Osteocyte (in vitro differentiated cells): ENCODE results near the gene UBN1. TPM values are rescaled to one million over a fixed set of nuclear protein-coding genes. Genes with fewer than 3 reads are reported as not detected.

Experiments
- DNase-seq: peaks from one replicate; pipeline ENCODE4 v3.0.0; 2021; ENCODE audit warnings: mixed read lengths; ENCODE audit not compliant: unreplicated experiment; ENCODE audit errors: extremely low spot score
- H3K27ac Mint-ChIP-seq: one replicate; pipeline ENCODE4 v1.8.0; 2021; ENCODE audit warnings: mild to moderate bottlenecking, mixed read lengths; ENCODE audit not compliant: unreplicated experiment
- H3K27me3 Mint-ChIP-seq: one replicate; pipeline ENCODE4 v1.8.0; 2021; ENCODE audit warnings: mixed read lengths; ENCODE audit not compliant: unreplicated experiment
- H3K36me3 Mint-ChIP-seq: one replicate; pipeline ENCODE4 v1.8.0; 2021; ENCODE audit warnings: mixed read lengths; ENCODE audit not compliant: unreplicated experiment
- H3K4me1 Mint-ChIP-seq: one replicate; pipeline ENCODE4 v1.8.0; 2021; ENCODE audit warnings: mixed read lengths; ENCODE audit not compliant: unreplicated experiment
- H3K4me3 Mint-ChIP-seq: one replicate; pipeline ENCODE4 v1.8.0; 2021; ENCODE audit warnings: mild to moderate bottlenecking, moderate library complexity, mixed read lengths; ENCODE audit not compliant: unreplicated experiment
- H3K9me3 Mint-ChIP-seq: one replicate; pipeline ENCODE4 v1.8.0; 2021; ENCODE audit warnings: mixed read lengths; ENCODE audit not compliant: unreplicated experiment
- CTCF ChIP-seq: fragments of 200-600 bp; sonication (generic); IDR thresholded peaks from 2 replicates; pipeline ENCODE4 v1.5.0; 2021; ENCODE audit warnings: antibody characterized with exemption, mild to moderate bottlenecking, moderate library complexity
- total RNA-seq: library from RNA; stranded (reverse); gene quantifications from 2 replicates; pipeline ENCODE4 v1.2.1, GENCODE V29; 2021

Gene UBN1
- total RNA-seq, 1 donor from 2014 or later, result 50.8 TPM

- Mint-ChIP-seq H3K27me3 (no peaks in the 10 kb centered on the region), H3K27ac (no peak overlapping the region), H3K4me1 (no peaks in the 10 kb centered on the region), H3K4me3 (no peak overlapping the region), H3K9me3 (no peaks in the 10 kb centered on the region), H3K36me3 (peaks cover 53% of the 10 kb centered on the region)
- no peak for DNase-seq
- no peak for TF ChIP-seq CTCF
These were observed 22.1 kb upstream of the UBN1 start for GRCh38 chr16:4825196-4825595.

- TF ChIP-seq CTCF, result no peak
- no peaks in the 10 kb centered on the region for H3K27me3 Mint-ChIP-seq
- H3K4me1 Mint-ChIP-seq, result no peaks in the 10 kb centered on the region
- H3K9me3 Mint-ChIP-seq, result no peaks in the 10 kb centered on the region
- DNase-seq, result no peak
- no peak overlapping the region for H3K27ac Mint-ChIP-seq
- peaks cover 61% of the 10 kb centered on the region for H3K36me3 Mint-ChIP-seq
- no peak overlapping the region for H3K4me3 Mint-ChIP-seq
These were observed 20.8 kb upstream of the UBN1 start for GRCh38 chr16:4826526-4826925.

GRCh38 chr16:4826980-4827379 is 20.3 kb upstream of the UBN1 start:
- Mint-ChIP-seq H3K27me3 (no peaks in the 10 kb centered on the region), H3K27ac (no peak overlapping the region), H3K36me3 (peaks cover 63% of the 10 kb centered on the region), H3K4me1 (no peaks in the 10 kb centered on the region), H3K9me3 (no peaks in the 10 kb centered on the region), H3K4me3 (no peak overlapping the region)
- no peak for DNase-seq
- no peak for TF ChIP-seq CTCF

- no peak for DNase-seq
- Mint-ChIP-seq H3K27me3 (no peaks in the 10 kb centered on the region), H3K9me3 (no peaks in the 10 kb centered on the region), H3K4me3 (no peak overlapping the region), H3K4me1 (no peaks in the 10 kb centered on the region), H3K27ac (no peak overlapping the region), H3K36me3 (peaks cover 67% of the 10 kb centered on the region)
- TF ChIP-seq CTCF, result no peak
These were observed 18.5 kb upstream of the UBN1 start for GRCh38 chr16:4828567-4829321.

GRCh38 chr16:4830408-4830807 is 16.9 kb upstream of the UBN1 start:
- no peak for DNase-seq
- Mint-ChIP-seq H3K27ac (no peak overlapping the region), H3K4me3 (no peak overlapping the region), H3K36me3 (peaks cover 57% of the 10 kb centered on the region), H3K4me1 (no peaks in the 10 kb centered on the region), H3K27me3 (no peaks in the 10 kb centered on the region), H3K9me3 (no peaks in the 10 kb centered on the region)
- TF ChIP-seq CTCF, result no peak
